Spleen (tissue), 7 donors: ENCODE results near the gene PTPRT.

Source experiments
- CTCF ChIP-seq, 11 experiments: fragments of 200-600 bp in 7 of 11; fragments of 450-650 bp in 4 of 11; sonication (generic) in 4 of 11; IDR thresholded peaks in 8 of 11; conservative IDR thresholded peaks in 3 of 11; 1 replicate in 7 of 11; 2 replicates in 4 of 11; pipeline versions ENCODE4 v1.4.0 to v1.8.0; 2016 to 2021; ENCODE audit warnings: antibody characterized with exemption in 11 of 11, inconsistent platforms in 4 of 11, mild to moderate bottlenecking in 1 of 11
- POLR2A ChIP-seq, 3 donors: fragments of 450-650 bp; IDR thresholded peaks; one replicate each; pipeline ENCODE4 v1.5.1; 2017; ENCODE audit warnings: antibody characterized with exemption in 3 of 3, mild to moderate bottlenecking in 1 of 3
- donor health status: DM: no; HTN: no; CAD: no; lungs with moderate emphysema.
- donor health status: DM: no; HTN: no; CAD: no.
- donor health status: DM: no; HTN: no; CAD: no.

GRCh38 chr20:42112161-42112560, 1077.5 kb downstream of the PTPRT start:
- TF ChIP-seq CTCF (IDR thresholded peaks at IDR 0.05 in 8 of 11, conservative IDR thresholded peaks at IDR 0.05 in 3 of 11) (no peak), POLR2A (IDR thresholded peaks at IDR 0.05) (no peak)
